Stimulated activated CD4-positive, alpha-beta T cell treated with anti-CD3 and anti-CD28 coated beads, Interleukin-4, amount 100 ng/mL, for 4 hours (primary cell): ENCODE data around the gene PRRC2A.
"Not testable (repeated sequence)": the region's sequence is repeated elsewhere in the genome, so short reads cannot be mapped to it uniquely, and the experiment has no call there.

Source experiments
- DNase-seq, 2 experiments: peaks; one replicate each; pipeline ENCODE4 v3.0.0-alpha.2; 2020

PRRC2A gene

GRCh38 chr6:31586008-31586407, 34.5 kb upstream of the PRRC2A start, which contains the start of gene LST1:
LST1 (plus strand) TSS chr6:31586277; CDS start chr6:31587300, 1,023 bp downstream.
- no peak for DNase-seq

- DNase-seq: no peak
Observed at GRCh38 chr6:31586599-31587281, 33.8 kb upstream of the PRRC2A start.

- no peak for DNase-seq
Observed at GRCh38 chr6:31587791-31588777, 32.4 kb upstream of the PRRC2A start.

- DNase-seq: no peak
Observed at GRCh38 chr6:31588871-31589650, 31.5 kb upstream of the PRRC2A start.

GRCh38 chr6:31590691-31591090, 29.8 kb upstream of the PRRC2A start:
- DNase-seq: not testable (repeated sequence)

- no peak for DNase-seq
Observed at GRCh38 chr6:31592396-31592771, 28.1 kb upstream of the PRRC2A start.

- peak in 1 of 2 experiments; percentile 45 for DNase-seq
Observed at GRCh38 chr6:31597006-31597405, 23.5 kb upstream of the PRRC2A start.

- DNase-seq: no peak
Observed at GRCh38 chr6:31607317-31607716, 13.2 kb upstream of the PRRC2A start.

- DNase-seq: no peak
Observed at GRCh38 chr6:31609519-31610406, 10.8 kb upstream of the PRRC2A start.

GRCh38 chr6:31610968-31611367, 9.5 kb upstream of the PRRC2A start:
- no peak for DNase-seq

- DNase-seq: no peak
Observed at GRCh38 chr6:31614075-31614619, 6.4 kb upstream of the PRRC2A start.

- DNase-seq: no peak
Observed at GRCh38 chr6:31614684-31615578, 5.6 kb upstream of the PRRC2A start, which contains the start of gene AIF1. AIF1 (plus strand) TSS chr6:31615234; CDS start chr6:31615330, 96 bp downstream.

GRCh38 chr6:31615748-31616147, 4.8 kb upstream of the PRRC2A start:
- DNase-seq: no peak

GRCh38 chr6:31617010-31617409, 3.5 kb upstream of the PRRC2A start:
- no peak for DNase-seq

- peak; percentile 91 to 97 for DNase-seq
Observed at GRCh38 chr6:31619805-31620585, 520 bp upstream of the PRRC2A start.

GRCh38 chr6:31621320-31621939, 915 bp downstream of the PRRC2A start:
- no peak for DNase-seq

- DNase-seq: no peak
Observed at GRCh38 chr6:31621991-31622390, 1.5 kb downstream of the PRRC2A start.

- DNase-seq: no peak
Observed at GRCh38 chr6:31622684-31623091, 2.2 kb downstream of the PRRC2A start.

- DNase-seq: no peak
Observed at GRCh38 chr6:31624070-31624469, 3.6 kb downstream of the PRRC2A start.
